Measurements from ENCODE around the gene NECAP2.
"Not testable (repeated sequence)": the region's sequence is repeated elsewhere in the genome, so short reads cannot be mapped to it uniquely, and the experiment has no call there.

GRCh38 chr1:16493731-16494130 lies 53.2 kb downstream of the NECAP2 start:
- TF ChIP-seq CTCF (IDR thresholded peaks at IDR 0.05 in 8 of 11, conservative IDR thresholded peaks at IDR 0.05 in 3 of 11); POLR2A (IDR thresholded peaks at IDR 0.05): not testable (repeated sequence)
